SJCRH30 (cell line): Measurements from ENCODE around the gene FEM1C. TPM values are rescaled to one million over a fixed set of nuclear protein-coding genes. Genes with fewer than 3 reads are reported as not detected.
"Not testable (repeated sequence)": the region's sequence is repeated elsewhere in the genome, so short reads cannot be mapped to it uniquely, and the experiment has no call there.

Experiments used
- DNase-seq, 2 experiments: peaks; one replicate each; pipeline ENCODE4 v3.0.0-alpha.2; 2015 to 2020
- H3K27ac ChIP-seq: fragments of 250-450 bp; sonication (Bioruptor Pico); 2 replicates; pipeline ENCODE4 v1.5.1; 2020; ENCODE audit warnings: mild to moderate bottlenecking, moderate library complexity
- H3K27me3 ChIP-seq: fragments of 250-450 bp; sonication (Bioruptor Pico); 2 replicates; pipeline ENCODE4 v1.5.1; 2020; ENCODE audit warnings: mild to moderate bottlenecking, moderate library complexity
- H3K36me3 ChIP-seq: fragments of 250-450 bp; sonication (Bioruptor Pico); 2 replicates; pipeline ENCODE4 v1.5.1; 2020; ENCODE audit warnings: mild to moderate bottlenecking, moderate library complexity
- H3K4me1 ChIP-seq: fragments of 250-450 bp; sonication (Bioruptor Pico); 2 replicates; pipeline ENCODE4 v1.5.1; 2020; ENCODE audit warnings: mild to moderate bottlenecking, moderate library complexity
- H3K4me3 ChIP-seq: fragments of 250-450 bp; sonication (Bioruptor Pico); 2 replicates; pipeline ENCODE4 v1.5.1; 2020; ENCODE audit warnings: mild to moderate bottlenecking, moderate library complexity
- H3K9me3 ChIP-seq: fragments of 250-450 bp; sonication (Bioruptor Pico); replicated peaks from 2 replicates; pipeline ENCODE4 v1.5.1; 2020; ENCODE audit warnings: mild to moderate bottlenecking, moderate library complexity
- total RNA-seq: library from RNA; depleted of rRNA; stranded (reverse); fragments of >200 nt; shearing (Covaris generic); gene quantifications from 2 replicates; pipeline ENCODE4 v1.2.3, GENCODE V29; 2014

FEM1C gene
- total RNA-seq, 1 experiment from 2014 or later, result 17.9 TPM

GRCh38 chr5:115487756-115488155 is 56.8 kb downstream of the FEM1C start:
- no peak overlapping the region for H3K4me3 ChIP-seq
- no peak for DNase-seq
- H3K27me3 ChIP-seq, result no peaks in the 10 kb centered on the region
- H3K27ac ChIP-seq, result no peak overlapping the region
- H3K9me3 ChIP-seq, result no peaks in the 10 kb centered on the region
- H3K36me3 ChIP-seq, result no peaks in the 10 kb centered on the region
- H3K4me1 ChIP-seq, result peaks cover 7% of the 10 kb centered on the region; the same call in 1 of the 2 replicates

DNA sequence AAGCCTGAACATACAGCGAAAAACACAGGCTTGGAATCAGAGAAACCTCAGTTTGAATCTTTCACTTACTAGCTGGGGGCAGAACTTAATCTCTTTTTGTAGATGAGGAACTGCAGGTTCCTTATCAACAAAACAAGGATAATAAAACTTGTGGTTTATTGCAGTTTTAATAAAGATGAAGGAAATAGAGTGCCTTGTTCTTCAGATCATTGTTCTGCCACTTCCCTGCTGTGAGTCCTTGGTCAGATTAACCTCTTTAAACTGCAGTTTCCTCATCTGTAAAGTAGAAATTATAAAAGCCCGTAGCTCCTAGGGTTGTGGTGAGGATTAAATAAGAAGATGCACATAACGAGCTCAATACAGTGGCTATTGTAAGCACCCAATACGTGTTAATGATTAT is 57.4 kb downstream of the FEM1C start:
- no peak overlapping the region for H3K4me3 ChIP-seq
- no peaks in the 10 kb centered on the region for H3K9me3 ChIP-seq
- no peak for DNase-seq
- H3K27ac ChIP-seq, result no peak overlapping the region
- no peaks in the 10 kb centered on the region for H3K27me3 ChIP-seq
- H3K36me3 ChIP-seq, result no peaks in the 10 kb centered on the region
- H3K4me1 ChIP-seq, result peaks cover 7% of the 10 kb centered on the region; the same call in 1 of the 2 replicates

DNA sequence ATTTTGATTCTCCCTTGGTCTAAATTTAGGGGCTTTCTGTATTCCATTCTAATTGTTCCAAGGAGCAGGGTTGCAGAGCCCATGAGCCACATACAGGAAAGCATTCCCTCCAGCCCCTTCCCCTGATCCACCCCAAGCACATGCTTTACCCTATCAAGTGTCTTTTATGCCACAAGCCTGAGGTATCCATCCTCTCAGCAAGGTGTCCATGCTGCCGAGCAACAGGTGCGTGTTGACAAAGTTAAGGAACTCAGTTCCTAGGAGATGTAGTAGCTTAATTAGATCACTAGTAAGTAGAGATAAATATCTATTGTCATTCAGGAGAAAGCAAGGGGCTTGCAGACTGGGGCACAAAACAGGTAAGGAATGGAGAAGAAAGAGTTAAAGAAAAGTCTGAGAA is 57.8 kb downstream of the FEM1C start:
- no peak for DNase-seq
- H3K27ac ChIP-seq, result no peak overlapping the region
- H3K27me3 ChIP-seq, result no peaks in the 10 kb centered on the region
- H3K9me3 ChIP-seq, result no peaks in the 10 kb centered on the region
- no peak overlapping the region for H3K4me3 ChIP-seq
- no peaks in the 10 kb centered on the region for H3K36me3 ChIP-seq
- H3K4me1 ChIP-seq, result peaks cover 7% of the 10 kb centered on the region; the same call in 1 of the 2 replicates

- Histone ChIP-seq H3K4me3 (no peak overlapping the region), H3K9me3 (no peaks in the 10 kb centered on the region), H3K4me1 (no peaks in the 10 kb centered on the region), H3K27ac (no peak overlapping the region), H3K36me3 (no peaks in the 10 kb centered on the region), H3K27me3 (no peaks in the 10 kb centered on the region)
- no peak for DNase-seq
Observed at GRCh38 chr5:115484368-115484767, 60.2 kb downstream of the FEM1C start.

DNA sequence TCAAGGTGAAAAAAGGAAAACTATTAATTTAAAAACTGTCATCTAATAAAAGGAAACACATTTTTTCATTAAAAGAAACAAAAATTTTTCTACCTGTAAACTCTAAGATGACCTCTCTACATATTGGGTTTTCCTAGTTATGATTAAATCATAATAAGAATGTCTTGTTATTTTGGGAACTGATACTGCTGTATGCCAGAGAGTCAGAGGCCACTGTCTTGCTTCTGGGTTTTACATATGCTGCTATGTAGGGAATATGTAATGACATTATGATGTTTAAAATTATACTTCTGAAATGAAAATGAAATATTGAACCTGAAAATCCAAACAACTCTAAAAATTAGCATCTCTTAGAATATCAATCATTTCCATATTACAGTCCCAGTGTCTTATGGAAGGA is 63.7 kb downstream of the FEM1C start:
- Histone ChIP-seq H3K36me3 (no peaks in the 10 kb centered on the region), H3K4me3 (no peak overlapping the region), H3K9me3 (no peaks in the 10 kb centered on the region), H3K27ac (no peak overlapping the region), H3K4me1 (no peaks in the 10 kb centered on the region), H3K27me3 (no peaks in the 10 kb centered on the region)
- no peak for DNase-seq

GRCh38 chr5:115480271-115480670 is 64.3 kb downstream of the FEM1C start:
- Histone ChIP-seq H3K4me1 (no peaks in the 10 kb centered on the region), H3K9me3 (no peaks in the 10 kb centered on the region), H3K4me3 (no peak overlapping the region), H3K36me3 (no peaks in the 10 kb centered on the region), H3K27ac (no peak overlapping the region), H3K27me3 (no peaks in the 10 kb centered on the region)
- DNase-seq, result no peak

GRCh38 chr5:115479166-115479873 is 65.3 kb downstream of the FEM1C start:
- not testable (repeated sequence) for H3K27ac ChIP-seq, H3K4me1 ChIP-seq

DNA sequence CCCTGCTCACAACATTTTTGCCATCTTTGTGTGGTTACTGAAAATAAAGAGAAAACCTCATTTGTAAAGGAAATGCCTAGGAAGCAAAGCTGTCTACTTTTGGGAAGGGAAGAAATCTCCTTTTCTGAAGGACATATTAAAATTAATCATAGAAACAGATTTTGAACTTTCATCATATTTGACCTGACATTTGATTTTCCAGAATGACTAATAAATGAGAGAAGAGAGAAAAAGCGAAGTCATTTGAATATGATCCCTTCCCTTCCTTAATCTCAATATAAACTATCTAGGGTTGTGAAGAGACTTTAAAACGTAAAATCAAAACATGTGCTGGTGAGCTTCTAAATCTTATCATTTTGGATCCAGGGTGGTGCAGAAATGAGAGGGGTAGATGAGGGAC is 66.3 kb downstream of the FEM1C start:
- no peak overlapping the region for H3K4me3 ChIP-seq
- H3K27ac ChIP-seq, result no peak overlapping the region
- H3K4me1 ChIP-seq, result no peaks in the 10 kb centered on the region
- DNase-seq, result no peak
- no peaks in the 10 kb centered on the region for H3K9me3 ChIP-seq
- no peaks in the 10 kb centered on the region for H3K36me3 ChIP-seq
- H3K27me3 ChIP-seq, result no peaks in the 10 kb centered on the region

More at GRCh38 chr5:115479166-115479873, 65.3 kb downstream of the FEM1C start:
- not testable (repeated sequence) for DNase-seq, H3K27me3 ChIP-seq, H3K4me3 ChIP-seq, H3K9me3 ChIP-seq, H3K36me3 ChIP-seq

DNA sequence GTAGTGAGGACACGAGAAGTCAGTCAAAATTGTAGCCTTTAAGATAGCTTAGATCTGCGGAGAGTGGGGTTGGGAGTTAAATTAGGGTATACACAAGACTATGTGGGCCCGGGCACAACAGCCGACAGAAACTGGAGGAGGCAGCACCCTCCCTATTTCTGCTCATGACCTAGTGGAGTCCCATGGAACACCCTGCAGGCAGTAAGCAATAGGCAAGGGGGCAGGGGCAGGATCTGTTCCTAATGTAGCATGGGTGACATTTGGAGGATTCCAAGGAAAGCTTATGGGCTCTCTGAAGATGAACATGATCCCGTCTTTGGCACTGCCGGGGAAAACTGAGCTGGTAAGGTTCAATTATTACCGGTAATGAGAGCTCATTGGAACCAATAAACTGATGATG is 67.0 kb downstream of the FEM1C start:
- Histone ChIP-seq H3K4me3 (no peak overlapping the region), H3K9me3 (no peaks in the 10 kb centered on the region), H3K27ac (no peak overlapping the region), H3K36me3 (no peaks in the 10 kb centered on the region), H3K27me3 (no peaks in the 10 kb centered on the region), H3K4me1 (no peaks in the 10 kb centered on the region)
- no peak for DNase-seq

- H3K4me3 ChIP-seq, result no peak overlapping the region
- no peak overlapping the region for H3K27ac ChIP-seq
- no peak for DNase-seq
- no peaks in the 10 kb centered on the region for H3K36me3 ChIP-seq
- H3K9me3 ChIP-seq, result no peaks in the 10 kb centered on the region
- no peaks in the 10 kb centered on the region for H3K4me1 ChIP-seq
- no peaks in the 10 kb centered on the region for H3K27me3 ChIP-seq
Observed at GRCh38 chr5:115475788-115476187, 68.8 kb downstream of the FEM1C start.

- no peaks in the 10 kb centered on the region for H3K4me1 ChIP-seq
- no peak overlapping the region for H3K4me3 ChIP-seq
- H3K27ac ChIP-seq, result no peak overlapping the region
- H3K27me3 ChIP-seq, result no peaks in the 10 kb centered on the region
- peak in 1 of 2 experiments; percentile 41 for DNase-seq
- H3K36me3 ChIP-seq, result no peaks in the 10 kb centered on the region
- no peaks in the 10 kb centered on the region for H3K9me3 ChIP-seq
Observed at GRCh38 chr5:115472271-115473025, 72.1 kb downstream of the FEM1C start.

- no peak for DNase-seq
- no peak overlapping the region for H3K27ac ChIP-seq
Observed at GRCh38 chr5:115471345-115472063, 73.1 kb downstream of the FEM1C start.

DNA sequence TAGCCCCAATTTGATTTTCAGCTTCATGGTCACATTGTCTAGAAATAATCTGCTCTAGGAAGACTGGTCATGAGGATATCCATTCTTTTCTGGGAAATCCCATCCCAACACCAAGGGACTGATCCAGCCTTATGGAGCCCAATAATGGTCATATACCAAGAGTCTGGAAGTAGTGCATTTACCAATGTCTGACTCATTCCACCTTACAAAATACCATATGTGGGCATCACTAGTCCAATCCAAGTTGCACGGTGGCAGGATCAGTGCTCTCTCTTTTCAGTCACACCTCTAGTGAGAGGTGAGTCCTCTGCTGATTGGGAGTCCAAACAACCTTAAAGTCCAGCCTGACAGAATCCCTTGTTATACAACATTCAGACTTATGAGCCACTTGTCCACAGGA is 73.7 kb downstream of the FEM1C start:
- no peak for DNase-seq
- H3K36me3 ChIP-seq, result no peaks in the 10 kb centered on the region
- H3K4me3 ChIP-seq, result no peak overlapping the region
- H3K4me1 ChIP-seq, result no peaks in the 10 kb centered on the region
- no peaks in the 10 kb centered on the region for H3K9me3 ChIP-seq
- H3K27ac ChIP-seq, result no peak overlapping the region
- no peaks in the 10 kb centered on the region for H3K27me3 ChIP-seq

More at GRCh38 chr5:115471345-115472063, 73.1 kb downstream of the FEM1C start:
- Histone ChIP-seq H3K4me1 (no peaks in the 10 kb centered on the region), H3K9me3 (no peaks in the 10 kb centered on the region), H3K36me3 (no peaks in the 10 kb centered on the region), H3K27me3 (no peaks in the 10 kb centered on the region), H3K4me3 (no peak overlapping the region)
